Measurements from ENCODE around the gene RND2.
A peak's percentile ranks its signal among the peaks of the same experiment; 100 is the strongest.

The RND2 gene

DNA sequence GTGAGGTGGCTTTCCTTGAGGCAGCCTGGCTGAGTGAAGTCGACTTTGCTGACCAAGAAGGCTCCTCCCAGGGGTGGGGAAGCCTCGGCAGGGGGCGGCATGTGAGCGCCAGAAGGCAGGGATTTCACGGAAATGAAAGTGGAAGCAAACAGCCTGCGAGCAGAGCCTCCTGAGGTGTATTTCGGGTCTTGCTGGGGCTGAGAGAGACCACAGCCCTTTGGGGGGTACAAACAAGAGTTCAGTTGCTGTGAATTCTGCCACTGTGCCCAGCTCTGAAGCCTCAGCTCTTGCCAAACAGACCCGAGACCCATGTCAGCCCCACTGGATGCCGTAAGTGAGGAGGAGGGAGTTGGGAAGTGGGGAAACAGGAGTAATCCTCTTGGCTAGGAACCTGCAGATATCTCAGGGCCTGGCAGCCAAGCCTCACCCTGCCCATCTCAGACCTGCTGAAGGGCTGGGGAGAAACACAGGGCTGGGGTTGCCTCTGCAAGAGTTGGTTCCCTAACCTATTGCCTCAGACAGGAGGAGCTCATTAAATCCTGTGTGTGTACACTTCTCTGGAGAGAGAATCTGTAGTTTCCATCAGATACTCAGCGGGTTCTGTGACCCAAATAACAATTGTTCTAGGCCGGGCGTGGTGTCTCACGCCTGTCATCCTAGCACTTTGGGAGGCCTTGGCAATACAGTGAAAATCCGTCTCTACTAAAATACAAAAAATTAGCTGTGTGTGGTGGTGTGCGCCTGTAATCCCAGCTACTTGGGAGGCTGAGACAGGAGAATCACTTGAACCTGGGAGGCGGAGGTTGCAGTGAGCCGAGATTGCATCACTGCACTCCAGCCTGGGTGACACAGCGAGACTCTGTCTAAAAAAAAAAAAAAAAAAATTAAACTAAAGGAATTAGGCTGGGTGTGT lies 18.1 kb upstream of the RND2 start, which contains the start of gene IFI35:
Gene IFI35, plus strand, starts transcription at position 146 of the 913 bp plus-strand sequence. Its CDS starts 164 bp downstream, at position 310.
- peak; percentile 58 to 70 for DNase-seq

- no peak for DNase-seq
Measured at GRCh38 chr17:43010667-43011308, 14.2 kb upstream of the RND2 start.

DNA sequence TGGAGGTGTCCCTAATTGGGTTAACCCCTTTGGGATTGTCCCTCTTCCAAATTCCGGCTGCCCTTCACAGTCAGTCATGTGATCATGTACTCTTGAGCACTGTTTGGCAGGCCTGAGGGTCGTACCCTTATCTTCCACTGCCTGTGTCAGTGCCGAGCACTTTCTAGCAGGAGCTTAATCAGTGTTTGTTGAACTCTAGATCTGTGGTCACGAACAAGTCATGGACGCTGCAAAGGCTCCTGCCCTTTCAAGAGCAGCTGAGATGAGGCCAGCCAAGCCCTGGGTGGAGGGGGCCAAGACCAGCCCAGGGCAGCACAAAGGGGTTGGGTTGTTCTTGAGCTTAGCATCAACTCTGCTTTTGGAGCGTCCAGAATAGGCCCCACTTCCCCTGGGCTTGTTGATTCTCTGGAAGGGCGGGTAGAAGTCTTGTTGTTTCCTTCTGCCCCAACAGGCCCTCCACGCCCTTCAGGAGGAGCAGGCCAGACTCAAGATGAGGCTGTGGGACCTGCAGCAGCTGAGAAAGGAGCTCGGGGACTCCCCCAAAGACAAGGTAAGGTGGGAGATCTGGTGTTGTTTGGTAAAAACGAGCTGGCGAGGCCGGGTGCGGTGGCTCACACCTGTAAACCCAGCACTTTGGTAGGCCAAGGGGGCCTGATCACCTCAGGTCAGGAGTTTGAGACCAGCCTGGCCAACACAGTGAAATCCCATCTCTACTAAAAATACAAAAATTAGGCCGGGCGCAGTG lies 13.1 kb upstream of the RND2 start:
- DNase-seq = no peak

- DNase-seq = no peak
Measured at GRCh38 chr17:43013296-43013695, 11.7 kb upstream of the RND2 start.

DNA sequence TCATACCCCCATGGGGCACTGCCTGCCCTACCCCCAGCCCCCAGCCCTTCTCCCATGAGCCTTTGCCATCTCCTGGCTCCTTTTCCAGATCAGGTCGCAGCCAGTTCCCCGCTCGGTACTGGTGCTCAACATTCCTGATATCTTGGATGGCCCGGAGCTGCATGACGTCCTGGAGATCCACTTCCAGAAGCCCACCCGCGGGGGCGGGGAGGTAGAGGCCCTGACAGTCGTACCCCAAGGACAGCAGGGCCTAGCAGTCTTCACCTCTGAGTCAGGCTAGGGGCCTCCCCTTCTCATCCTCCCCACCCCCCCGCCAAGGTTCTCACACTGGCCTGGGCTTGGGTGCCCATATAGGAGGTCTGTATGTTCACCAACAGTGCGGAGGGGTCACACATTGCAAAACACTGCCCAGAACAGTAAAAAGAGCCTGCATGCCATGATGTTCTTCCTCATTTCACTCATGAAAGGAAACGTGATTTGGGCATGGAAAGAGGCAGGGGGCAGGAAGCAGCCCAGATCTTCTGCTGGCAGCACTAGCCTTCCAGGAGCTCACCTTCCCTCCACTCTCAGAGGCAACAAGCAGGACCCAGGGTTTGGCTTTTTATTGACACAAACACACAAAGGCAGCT lies 10.9 kb upstream of the RND2 start:
- DNase-seq = no peak

- no peak for DNase-seq
Measured at GRCh38 chr17:43014649-43015542, 10.1 kb upstream of the RND2 start.

DNA sequence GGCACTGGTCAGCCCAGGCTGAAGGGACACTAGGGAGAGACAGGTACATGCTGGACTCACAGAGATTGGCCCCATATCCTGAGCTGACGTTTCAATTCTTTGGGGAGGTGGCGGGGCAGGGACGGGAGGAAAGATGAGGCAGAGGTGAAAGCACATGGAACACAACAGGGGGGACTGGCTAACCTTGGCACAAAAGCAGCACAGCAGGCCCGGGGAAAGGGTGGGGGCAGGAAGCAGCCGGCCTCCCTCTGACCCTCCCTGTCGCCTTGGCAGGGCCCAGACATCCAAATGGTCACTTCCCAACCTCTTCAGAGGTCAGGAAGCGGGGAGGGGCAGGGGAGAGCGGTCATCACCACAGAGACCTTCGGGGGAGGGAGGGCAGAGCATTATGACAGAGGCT lies 9.5 kb upstream of the RND2 start:
- no peak for DNase-seq

DNA sequence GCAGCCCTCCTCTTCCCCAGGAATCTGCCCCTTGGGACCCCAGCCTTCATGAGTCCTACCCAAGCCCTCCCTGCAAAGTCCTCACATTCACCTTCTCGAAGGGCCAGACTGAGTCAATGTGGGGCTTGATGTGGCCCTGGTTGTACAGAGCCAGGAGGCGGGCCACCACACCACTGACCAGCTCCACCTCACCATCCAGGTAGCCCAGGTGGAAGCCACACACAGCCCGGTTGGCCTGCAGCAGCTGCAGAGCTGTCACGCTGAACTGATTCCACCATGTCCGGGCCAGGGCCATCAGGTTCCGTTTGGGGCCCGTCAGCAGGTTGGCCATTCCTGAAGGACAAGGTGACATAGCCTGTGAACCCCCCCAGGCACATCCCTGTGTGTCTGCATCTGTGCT lies 8.8 kb upstream of the RND2 start:
- DNase-seq = no peak

- DNase-seq = no peak
Measured at GRCh38 chr17:43018008-43018853, 6.8 kb upstream of the RND2 start.

DNA sequence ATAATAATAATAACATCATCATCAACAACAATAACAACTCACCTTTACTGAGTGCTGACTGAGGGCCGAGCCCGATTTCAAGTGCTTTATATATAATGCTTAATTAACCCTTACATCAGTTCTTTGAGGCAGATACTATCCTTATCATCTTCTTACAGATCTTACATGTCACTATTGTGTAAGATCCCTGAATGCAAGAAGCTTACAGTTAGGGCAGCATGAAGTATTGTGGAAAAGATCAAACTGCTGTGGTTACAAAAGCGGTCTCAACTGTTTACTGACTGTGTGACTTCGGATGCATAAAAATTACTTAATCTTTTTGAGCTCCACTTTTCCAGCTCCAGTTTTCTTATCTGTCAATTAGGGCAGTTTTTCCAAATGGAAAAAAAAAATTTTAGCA lies 6.1 kb upstream of the RND2 start:
- no peak for DNase-seq

DNA sequence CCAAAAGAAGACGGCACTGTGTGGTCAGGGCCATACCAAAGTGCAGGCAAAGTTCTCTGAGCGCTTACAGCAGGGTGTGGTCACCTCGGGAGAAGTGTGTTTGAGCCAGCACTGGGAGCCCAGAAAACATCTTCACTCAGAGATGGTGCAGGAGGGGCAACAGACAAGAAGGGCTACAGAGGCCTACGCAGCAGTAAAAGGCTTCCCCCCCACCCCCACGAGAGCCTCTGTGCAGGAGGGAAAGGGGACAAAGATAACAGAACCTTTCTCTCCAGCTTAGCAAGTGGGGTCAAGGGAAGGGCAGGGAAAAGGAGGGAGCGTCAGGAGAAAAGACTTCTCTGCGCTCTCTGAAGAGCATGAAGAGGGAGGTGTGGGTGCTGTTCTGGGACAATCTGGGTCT lies 5.6 kb upstream of the RND2 start:
- DNase-seq = no peak

DNA sequence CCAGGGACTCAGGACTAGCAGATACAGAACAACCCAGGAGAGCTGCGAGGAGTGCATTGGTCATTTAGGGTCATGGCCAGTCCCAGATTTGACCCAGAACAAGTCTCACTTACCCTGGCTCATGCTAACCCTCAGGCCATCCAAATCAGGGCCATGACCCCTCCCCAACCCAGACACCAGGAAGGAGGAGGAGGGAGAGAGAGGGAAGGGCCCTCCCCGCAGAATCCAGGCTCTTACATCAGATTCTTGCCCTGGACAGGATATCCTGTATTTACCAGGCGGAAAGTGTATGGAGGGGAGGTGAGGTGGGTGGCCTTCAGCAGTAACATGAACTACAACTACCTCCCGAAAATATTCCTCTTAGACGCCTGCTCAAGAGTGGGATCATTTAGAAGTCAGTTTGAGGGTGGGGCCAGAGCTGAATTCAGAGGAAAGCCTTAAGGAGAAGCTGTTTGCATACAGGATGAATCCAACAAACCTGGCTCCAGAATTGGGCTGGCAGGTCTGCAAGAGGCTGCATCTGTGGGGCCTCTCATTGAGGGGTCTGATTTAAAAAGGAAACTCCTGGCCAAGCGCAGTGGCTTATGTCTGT lies 4.9 kb upstream of the RND2 start:
- no peak for DNase-seq

DNA sequence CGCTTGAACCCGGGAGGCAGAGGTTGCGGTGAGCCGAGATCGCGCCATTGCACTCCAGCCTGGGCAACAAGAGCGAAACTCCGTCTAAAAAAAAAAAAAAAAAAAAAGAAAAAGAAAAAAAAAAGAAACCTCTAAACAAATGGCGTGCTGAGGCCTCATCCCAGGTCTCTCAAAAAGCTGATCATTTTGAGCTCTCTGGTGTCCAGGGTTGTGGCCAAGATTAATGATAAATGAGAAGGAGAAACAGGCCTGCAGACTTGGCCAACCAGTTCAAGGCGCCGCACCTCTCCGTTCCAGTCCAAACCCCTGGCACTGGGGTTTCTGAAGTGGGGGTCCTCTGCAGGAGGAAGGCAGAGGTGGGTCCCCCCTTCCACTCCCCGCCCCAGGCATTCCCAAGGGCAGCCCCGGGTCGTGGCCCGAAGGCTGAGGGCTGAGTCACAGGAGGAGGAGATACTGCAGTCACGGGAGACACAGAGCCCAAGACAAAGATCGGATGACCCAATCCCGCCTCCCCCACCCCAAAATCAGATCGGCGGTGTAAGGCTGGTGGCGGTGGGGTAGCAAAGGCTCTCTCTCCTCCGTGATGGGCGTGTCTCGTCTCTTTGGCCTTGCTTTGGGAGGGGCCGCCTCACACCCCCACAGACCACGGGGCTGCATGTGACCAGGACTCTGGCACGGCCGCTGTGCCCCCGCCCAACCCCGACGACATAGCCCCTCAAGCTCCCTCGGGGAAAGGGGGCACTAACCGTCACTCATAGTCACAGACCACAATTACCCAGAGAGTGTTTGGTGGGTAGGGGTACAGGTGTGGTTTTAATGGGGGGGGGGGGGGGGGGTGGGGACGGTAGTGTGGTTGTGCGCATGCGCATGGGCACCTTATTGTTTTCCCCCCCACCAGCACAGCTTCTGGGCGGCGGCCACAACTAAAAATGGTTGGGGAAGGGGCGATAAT lies 4.0 kb upstream of the RND2 start:
- peak in 1 of 2 donors; percentile 27 for DNase-seq

DNA sequence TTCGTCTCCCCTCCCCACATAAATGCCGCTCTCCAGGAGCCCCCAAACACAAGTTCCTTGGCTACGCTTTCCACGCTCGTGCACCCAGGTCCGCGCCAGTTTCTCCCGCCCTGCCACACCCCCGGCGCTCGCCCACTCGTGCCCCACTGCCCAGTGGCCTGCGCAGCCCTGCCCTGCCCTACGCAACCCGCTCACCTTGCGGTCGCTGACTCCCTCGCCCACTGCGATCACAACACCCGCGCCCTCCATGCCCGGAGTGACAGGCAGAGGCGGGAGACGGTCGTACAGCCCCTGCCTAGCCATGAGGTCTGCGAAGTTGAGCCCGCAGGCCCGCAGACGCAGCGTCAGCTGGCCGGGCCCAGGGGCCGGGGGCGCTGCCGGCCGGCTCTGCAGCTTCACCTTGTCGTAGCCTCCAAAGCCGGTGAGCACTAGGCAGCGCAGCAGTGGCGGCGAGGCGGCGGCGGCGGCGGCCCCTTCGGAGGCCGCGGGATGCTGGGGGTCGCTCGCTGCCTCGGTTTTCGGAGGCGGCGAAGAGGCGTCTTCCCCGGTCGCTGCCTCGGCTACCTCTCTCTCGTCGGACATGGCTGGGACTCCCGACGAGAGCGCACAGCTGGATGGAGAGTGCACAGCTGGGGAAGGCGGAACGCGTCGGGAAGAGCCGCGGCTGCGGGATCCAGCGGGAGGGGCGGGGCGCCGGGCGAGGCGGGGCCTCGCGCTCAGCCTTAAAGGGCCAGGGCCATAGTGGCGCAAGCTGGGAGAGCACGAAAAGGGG lies 3.1 kb upstream of the RND2 start, which contains the start of gene VAT1:
Gene VAT1, minus strand, starts transcription at position 645 of the 772 bp plus-strand sequence. Its CDS starts 63 bp downstream, at position 582.
- DNase-seq = peak; percentile 68 to 79

GRCh38 chr17:43025290-43025657 lies 243 bp downstream of the RND2 start:
- DNase-seq = no peak

- no peak for DNase-seq
Measured at GRCh38 chr17:43025766-43026537, 921 bp downstream of the RND2 start.

GRCh38 chr17:43026595-43026994 lies 1.6 kb downstream of the RND2 start:
- no peak for DNase-seq

All from hippocampal formation (tissue), 2 donors.